Heart left ventricle (tissue), 13 donors: ENCODE data around the gene NDUFV3.

Experiments
- POLR2A ChIP-seq, 2 donors: fragments of 450-650 bp; IDR thresholded peaks; one replicate each; pipeline ENCODE4 v1.6.1; 2017; ENCODE audit warnings: antibody characterized with exemption in 2 of 2, mild to moderate bottlenecking in 2 of 2, moderate library complexity in 2 of 2
- TF ChIP-seq, protein P1 (sequence below), 12 donors: fragments of 200-600 bp; sonication (generic) in 4 of 12; IDR thresholded peaks; one replicate each; pipeline versions ENCODE4 v1.5.0 to v1.8.0; 2018 to 2022; ENCODE audit warnings: antibody characterized with exemption in 12 of 12, mild to moderate bottlenecking in 5 of 12
- donor health status: ischemic (EF 13 %, LVEDD 7.1; RV severe dilation, severe dysfunction).
- donor health status: DM: no; HTN: yes; CAD: no.
- donor health status: DM: no; HTN: no; CAD: no.
- donor health status: ischemic (EF 25% LVEDD 6.9; RV normal size, moderate dysfunction).
- donor health status: ischemic (EF 25% LVEDD 5.7; RV mildly dilated, moderate dysfunction).
- donor health status: ischemic (EF 35%, LVEDD 5.7; RV mildly dilated, moderate dysfunction).
- donor health status: nonischemic (EF 11% LVEDD 7.7; RV severe dilation, severe dysfunction).
- donor health status: DM: yes; HTN: yes; CAD: no.
- donor health status: PGD.
- donor health status: ischemic (EF 29% LVEDD 5.4; RV normal size, mild dysfunction).
- donor health status: nonischemic (EF 23%, LVEDD 6.1; RV moderate dilation, normal function).

- TF ChIP-seq, protein P1, sequence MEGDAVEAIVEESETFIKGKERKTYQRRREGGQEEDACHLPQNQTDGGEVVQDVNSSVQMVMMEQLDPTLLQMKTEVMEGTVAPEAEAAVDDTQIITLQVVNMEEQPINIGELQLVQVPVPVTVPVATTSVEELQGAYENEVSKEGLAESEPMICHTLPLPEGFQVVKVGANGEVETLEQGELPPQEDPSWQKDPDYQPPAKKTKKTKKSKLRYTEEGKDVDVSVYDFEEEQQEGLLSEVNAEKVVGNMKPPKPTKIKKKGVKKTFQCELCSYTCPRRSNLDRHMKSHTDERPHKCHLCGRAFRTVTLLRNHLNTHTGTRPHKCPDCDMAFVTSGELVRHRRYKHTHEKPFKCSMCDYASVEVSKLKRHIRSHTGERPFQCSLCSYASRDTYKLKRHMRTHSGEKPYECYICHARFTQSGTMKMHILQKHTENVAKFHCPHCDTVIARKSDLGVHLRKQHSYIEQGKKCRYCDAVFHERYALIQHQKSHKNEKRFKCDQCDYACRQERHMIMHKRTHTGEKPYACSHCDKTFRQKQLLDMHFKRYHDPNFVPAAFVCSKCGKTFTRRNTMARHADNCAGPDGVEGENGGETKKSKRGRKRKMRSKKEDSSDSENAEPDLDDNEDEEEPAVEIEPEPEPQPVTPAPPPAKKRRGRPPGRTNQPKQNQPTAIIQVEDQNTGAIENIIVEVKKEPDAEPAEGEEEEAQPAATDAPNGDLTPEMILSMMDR (IDR thresholded peaks at IDR 0.05), result no peak
- TF ChIP-seq POLR2A (IDR thresholded peaks at IDR 0.05), result no peak
Observed at GRCh38 chr21:42853621-42854020, 39.5 kb upstream of the NDUFV3 start.
